Endothelial cell of umbilical vein (primary cell): ENCODE data around the gene MYO1H. TPM values are rescaled to one million over a fixed set of nuclear protein-coding genes. Genes with fewer than 3 reads are reported as not detected.

Experiments used
- BruUV-seq: library from RNA; stranded (reverse); fragments of 400-500 nt; replicated peaks from 2 replicates; lab custom pipeline; 2021; lab: Mats Ljungman, UMichigan
- CTCF ChIA-PET: fragments of 300-600, 350-600 bp; sonication (Branson Sonifier 250); formaldehyde crosslinking; loops from one replicate; lab custom pipeline; 2021; ENCODE audit warnings: antibody characterized with exemption, inconsistent platforms; lab: Charles Lee
- POLR2A ChIA-PET: fragments of 300-600, 350-600 bp; sonication (Branson Sonifier 250); formaldehyde crosslinking; loops from one replicate; lab custom pipeline; 2021; ENCODE audit warnings: antibody characterized with exemption, inconsistent platforms; lab: Charles Lee
- DNase-seq: peaks from one replicate; pipeline ENCODE4 v3.0.0-alpha.2; 2011; ENCODE audit warnings: low read depth, low spot score
- FAIRE-seq: peaks from 2 replicates; lab custom pipeline; 2011; peaks lifted over from hg19 to GRCh38; lab: Jason Lieb, UNC
- H2AFZ ChIP-seq: 2 replicates; pipeline ENCODE4 v1.6.0; 2012; ENCODE audit warnings: low read depth, low read length, control low read depth, inconsistent platforms
- H3K27ac ChIP-seq: 2 replicates; pipeline ENCODE4 v1.5.1; 2011; ENCODE audit warnings: low read depth, mild to moderate bottlenecking, control low read depth, low read length, moderate library complexity; ENCODE audit not compliant: insufficient read depth
- H3K27me3 ChIP-seq, 2 experiments: 2 replicates each; pipeline versions ENCODE4 v1.6.0 to v1.6.1; 2011; ENCODE audit warnings: low read length in 2 of 2, mixed read lengths in 1 of 2; ENCODE audit not compliant: control insufficient read depth in 2 of 2, insufficient read depth in 2 of 2
- H3K36me3 ChIP-seq, 2 experiments: 2 replicates in 1 of 2; 3 replicates in 1 of 2; pipeline ENCODE4 v1.5.1; 2011; ENCODE audit warnings: low read length in 2 of 2, mild to moderate bottlenecking in 1 of 2, moderate library complexity in 1 of 2; ENCODE audit not compliant: control insufficient read depth in 2 of 2, insufficient read depth in 2 of 2; ENCODE audit errors: extremely low read depth in 1 of 2
- H3K4me1 ChIP-seq: 3 replicates; pipeline ENCODE4 v1.5.1; 2011; ENCODE audit warnings: mild to moderate bottlenecking, low read length; ENCODE audit not compliant: control insufficient read depth, insufficient read depth; ENCODE audit errors: extremely low read depth
- H3K4me2 ChIP-seq: 2 replicates; pipeline ENCODE4 v1.6.1; 2011; ENCODE audit warnings: low read length, control low read depth, mixed read lengths; ENCODE audit not compliant: insufficient read depth
- H3K4me3 ChIP-seq, 3 experiments: fragments of 200-600 bp in 1 of 3; sonication (generic), shearing (Covaris generic) in 1 of 3; replicated peaks in 1 of 3; 2 replicates each; pipeline ENCODE4 v1.5.1; 2011 to 2016; ENCODE audit warnings: control low read depth in 3 of 3, low read length in 3 of 3, mild to moderate bottlenecking in 2 of 3, inconsistent platforms in 1 of 3, low read depth in 1 of 3, moderate library complexity in 1 of 3; ENCODE audit not compliant: insufficient read depth in 1 of 3
- H3K79me2 ChIP-seq: 2 replicates; pipeline ENCODE4 v1.6.0; 2012; ENCODE audit warnings: low read length, inconsistent platforms; ENCODE audit not compliant: control insufficient read depth, insufficient read depth
- H3K9ac ChIP-seq: replicated peaks from 2 replicates; pipeline ENCODE3; 2011; ENCODE audit warnings: low read length, control low read depth; ENCODE audit not compliant: insufficient read depth; ENCODE audit errors: extremely low read depth
- H3K9me1 ChIP-seq: replicated peaks from 3 replicates; pipeline ENCODE4 v1.6.0; 2011; ENCODE audit warnings: mild to moderate bottlenecking, low read length; ENCODE audit not compliant: control insufficient read depth, insufficient read depth; ENCODE audit errors: extremely low read depth
- H3K9me3 ChIP-seq: replicated peaks from 2 replicates; pipeline ENCODE4 v1.5.1; 2012; ENCODE audit warnings: low read length, inconsistent platforms; ENCODE audit not compliant: control insufficient read depth, insufficient read depth
- H4K20me1 ChIP-seq: replicated peaks from 2 replicates; pipeline ENCODE3; 2011; ENCODE audit warnings: mild to moderate bottlenecking, low read length; ENCODE audit not compliant: control insufficient read depth, insufficient read depth; ENCODE audit errors: extremely low read depth
- EZH2 ChIP-seq: IDR thresholded peaks from 2 replicates; pipeline ENCODE4 v1.6.1; 2012; ENCODE audit warnings: borderline replicate concordance, low read depth, mild to moderate bottlenecking, moderate library complexity, low read length, inconsistent platforms; ENCODE audit not compliant: severe bottlenecking
- FOS ChIP-seq: IDR thresholded peaks from 2 replicates; pipeline ENCODE4 v1.6.1; 2011; ENCODE audit warnings: mild to moderate bottlenecking, low read length, moderate library complexity, borderline replicate concordance; ENCODE audit not compliant: insufficient read depth
- GATA2 ChIP-seq: IDR thresholded peaks from 2 replicates; pipeline ENCODE4 v1.7.0; 2011; ENCODE audit warnings: low read depth, mild to moderate bottlenecking, moderate library complexity, mixed read lengths, low read length; ENCODE audit not compliant: insufficient read length, insufficient read depth
- JUN ChIP-seq: IDR thresholded peaks from 2 replicates; pipeline ENCODE4 v1.6.1; 2011; ENCODE audit warnings: borderline replicate concordance, low read depth; ENCODE audit not compliant: insufficient read length, insufficient read depth
- MAX ChIP-seq: IDR thresholded peaks from 2 replicates; pipeline ENCODE4 v1.6.1; 2011; ENCODE audit not compliant: insufficient read depth, insufficient read length
- MYC ChIP-seq: IDR thresholded peaks from one replicate; pipeline ENCODE4 v1.6.1; 2011; ENCODE audit warnings: mild to moderate bottlenecking, low read depth, low read length
- POLR2A ChIP-seq: IDR thresholded peaks from 2 replicates; pipeline ENCODE4 v1.6.1; 2012; ENCODE audit warnings: low read depth, mild to moderate bottlenecking, control low read depth, low read length
- POLR2AphosphoS5 ChIP-seq: IDR thresholded peaks from 2 replicates; pipeline ENCODE4 v1.6.1; 2012; ENCODE audit warnings: low read depth, mild to moderate bottlenecking, control low read depth, low read length, moderate library complexity; ENCODE audit not compliant: insufficient read depth
- dilution Hi-C: fragments of 300-500 bp; cut with MboI; formaldehyde crosslinking; loops from one replicate; pipeline ENCODE4 v1.15.0; 2019; ENCODE audit warnings: low sequenced_read_pairs; ENCODE audit not compliant: extremely low pct_ligation_motif_present
- intact Hi-C: fragments of 100-400 bp; cut with micrococcal nuclease; formaldehyde crosslinking; loops from one replicate; pipeline ENCODE4 v1.10.0; 2022
- polyA plus RNA-seq, 4 experiments: library from polyadenylated mRNA; depleted of rRNA in 3 of 4; stranded (reverse) in 3 of 4; unstranded in 1 of 4; fragments of >200 nt; gene quantifications; 2 replicates each; pipeline versions ENCODE4 v1.2.1 to v1.2.3, GENCODE V29; 2011 to 2012; ENCODE audit warnings: missing spikeins in 1 of 4
- total RNA-seq: library from RNA; stranded (reverse); gene quantifications from 2 replicates; pipeline ENCODE4 v1.2.3, GENCODE V29; 2021

Gene MYO1H
- total and polyA plus RNA-seq, 2 donors (not counting 3 experiments of a cell fraction or from before 2014, with no cell fraction given): not detected

GRCh38 chr12:109329686-109330085, 18.0 kb upstream of the MYO1H start:
- ChIA-PET CTCF (no interaction called here), POLR2A (no interaction called here)
- H3K4me1 ChIP-seq: no peaks in the 10 kb centered on the region
- H3K9me3 ChIP-seq: no peaks in the 10 kb centered on the region
- no peak overlapping the region for H3K4me3 ChIP-seq
- intact Hi-C loops: no loop called here
- peaks cover 5 to 6% of the 10 kb centered on the region in 2 experiments for H3K27me3 ChIP-seq
- H3K36me3 ChIP-seq: no peaks in the 10 kb centered on the region
- H3K27ac ChIP-seq: no peak overlapping the region
- no peak overlapping the region for H3K9ac ChIP-seq
- no peaks in the 10 kb centered on the region for H3K79me2 ChIP-seq
- no peak overlapping the region for H3K4me2 ChIP-seq
- no TSS peak for BruUV-seq
- no peaks in the 10 kb centered on the region for H3K9me1 ChIP-seq
- TF ChIP-seq POLR2A (no peak), POLR2AphosphoS5 (no peak), FOS (no peak), EZH2 (no peak), MAX (no peak), MYC (no peak), GATA2 (no peak), JUN (no peak)
- DNase-seq (no peak), FAIRE-seq (no peak)
- H2AFZ ChIP-seq: no peak overlapping the region
- no peaks in the 10 kb centered on the region for H4K20me1 ChIP-seq
- dilution Hi-C loops: no loop called here
